IgD-negative memory B cell (primary cell): ENCODE measurements around the gene PDE7B. TPM values are rescaled to one million over a fixed set of nuclear protein-coding genes. Genes with fewer than 3 reads are reported as not detected.

ENCODE experiments used
- H3K27ac Mint-ChIP-seq, 3 donors: one replicate each; pipeline ENCODE4 v1.8.0; 2020 to 2022; ENCODE audit warnings: mild to moderate bottlenecking in 3 of 3, mixed read lengths in 3 of 3, moderate library complexity in 1 of 3
- H3K27me3 Mint-ChIP-seq: one replicate; pipeline ENCODE4 v1.8.0; 2021; ENCODE audit warnings: mixed read lengths
- H3K36me3 Mint-ChIP-seq: one replicate; pipeline ENCODE4 v1.8.0; 2020; ENCODE audit warnings: mild to moderate bottlenecking, mixed read lengths
- H3K4me1 Mint-ChIP-seq, 3 donors: one replicate each; pipeline ENCODE4 v1.8.0; 2020 to 2022; ENCODE audit warnings: mixed read lengths in 3 of 3, mild to moderate bottlenecking in 1 of 3
- H3K4me3 Mint-ChIP-seq, 4 donors: one replicate each; pipeline ENCODE4 v1.8.0; 2020 to 2022; ENCODE audit warnings: mild to moderate bottlenecking in 4 of 4, mixed read lengths in 4 of 4, moderate library complexity in 3 of 4
- H3K9me3 Mint-ChIP-seq, 3 donors: one replicate each; pipeline ENCODE4 v1.8.0; 2020 to 2021; ENCODE audit warnings: mixed read lengths in 3 of 3, mild to moderate bottlenecking in 1 of 3
- polyA plus RNA-seq: library from polyadenylated mRNA; unstranded; fragments of 300-500 nt; fragmentation: Illumina TruSeq; gene quantifications from one replicate; pipeline ENCODE4 v1.2.3, GENCODE V29; 2021

Gene PDE7B
- polyA plus RNA-seq, 1 donor from 2014 or later, result 0.49 TPM

DNA sequence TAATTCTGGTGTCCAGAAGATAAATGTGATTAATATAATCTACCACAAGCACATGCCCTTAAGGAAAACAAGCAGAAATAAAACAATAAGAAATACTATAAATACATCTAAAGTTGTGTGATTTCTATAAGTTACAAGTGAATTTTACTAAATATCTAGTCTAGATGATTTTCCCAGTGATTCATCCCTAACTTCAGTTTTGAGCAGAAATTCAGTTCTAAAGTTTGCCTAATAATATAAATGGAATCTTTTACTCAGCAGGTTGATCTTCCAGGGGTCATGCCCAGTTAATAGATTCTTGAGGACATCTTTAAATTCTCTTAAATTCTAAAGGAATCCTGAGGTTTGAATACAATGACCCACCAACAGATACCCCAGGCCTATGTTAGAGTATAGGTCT is 37.3 kb downstream of the PDE7B start:
- no peaks in the 10 kb centered on the region for H3K9me3 Mint-ChIP-seq
- H3K36me3 Mint-ChIP-seq, result peaks cover 4% of the 10 kb centered on the region
- H3K4me3 Mint-ChIP-seq, result no peak overlapping the region

DNA sequence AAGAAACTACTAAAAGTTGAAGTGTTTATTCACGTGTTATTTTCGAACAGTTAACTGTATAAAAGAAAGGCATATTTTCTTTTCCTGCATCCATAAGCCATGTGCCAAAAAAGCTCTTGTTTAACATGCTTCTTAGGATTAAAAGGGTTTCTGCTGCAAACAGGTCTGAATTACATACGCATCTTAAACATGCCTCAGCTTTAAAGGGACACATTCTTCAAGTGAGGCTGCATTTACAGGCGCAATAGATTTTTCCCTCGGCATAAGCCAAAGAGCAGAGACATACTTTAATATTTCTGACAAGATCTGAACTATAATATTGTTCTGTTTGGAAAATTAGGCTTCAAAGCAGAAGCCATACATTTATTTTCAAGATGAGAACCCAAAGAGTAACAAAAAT is 39.4 kb downstream of the PDE7B start:
- H3K27ac Mint-ChIP-seq, result no peak overlapping the region
- no peaks in the 10 kb centered on the region for H3K27me3 Mint-ChIP-seq
- H3K36me3 Mint-ChIP-seq, result peaks cover 3% of the 10 kb centered on the region
- H3K4me3 Mint-ChIP-seq, result no peak overlapping the region
- no peaks in the 10 kb centered on the region for H3K9me3 Mint-ChIP-seq
- peaks cover 0 to 12% (median 5%) of the 10 kb centered on the region in 3 donors for H3K4me1 Mint-ChIP-seq

More for the DNA sequence above, 37.3 kb downstream of the PDE7B start:
- H3K4me1 Mint-ChIP-seq, result peaks cover 0 to 20% (median 10%) of the 10 kb centered on the region in 3 donors
- H3K27ac Mint-ChIP-seq, result no peak overlapping the region
- H3K27me3 Mint-ChIP-seq, result no peaks in the 10 kb centered on the region

DNA sequence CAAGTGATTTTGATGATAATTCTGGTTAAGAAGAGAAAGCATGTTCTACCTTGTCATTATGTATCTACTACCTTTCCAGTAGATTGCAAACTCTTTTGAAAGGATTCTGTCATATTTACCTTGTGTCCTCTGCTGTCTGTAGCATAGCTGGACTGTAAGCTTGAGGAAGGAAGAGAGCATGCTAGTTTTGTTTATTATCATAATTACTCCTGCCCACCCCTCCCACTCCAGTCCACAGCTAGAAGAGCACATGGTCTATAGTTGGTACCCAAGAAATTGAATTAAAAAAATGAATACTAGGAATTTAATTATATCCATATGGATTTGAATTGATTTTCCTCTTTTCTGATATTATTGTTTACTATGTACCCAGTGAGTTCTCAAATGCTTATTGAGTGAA is 40.2 kb downstream of the PDE7B start:
- Mint-ChIP-seq H3K9me3 (no peaks in the 10 kb centered on the region), H3K36me3 (peaks cover 1% of the 10 kb centered on the region), H3K4me3 (no peak overlapping the region)

DNA sequence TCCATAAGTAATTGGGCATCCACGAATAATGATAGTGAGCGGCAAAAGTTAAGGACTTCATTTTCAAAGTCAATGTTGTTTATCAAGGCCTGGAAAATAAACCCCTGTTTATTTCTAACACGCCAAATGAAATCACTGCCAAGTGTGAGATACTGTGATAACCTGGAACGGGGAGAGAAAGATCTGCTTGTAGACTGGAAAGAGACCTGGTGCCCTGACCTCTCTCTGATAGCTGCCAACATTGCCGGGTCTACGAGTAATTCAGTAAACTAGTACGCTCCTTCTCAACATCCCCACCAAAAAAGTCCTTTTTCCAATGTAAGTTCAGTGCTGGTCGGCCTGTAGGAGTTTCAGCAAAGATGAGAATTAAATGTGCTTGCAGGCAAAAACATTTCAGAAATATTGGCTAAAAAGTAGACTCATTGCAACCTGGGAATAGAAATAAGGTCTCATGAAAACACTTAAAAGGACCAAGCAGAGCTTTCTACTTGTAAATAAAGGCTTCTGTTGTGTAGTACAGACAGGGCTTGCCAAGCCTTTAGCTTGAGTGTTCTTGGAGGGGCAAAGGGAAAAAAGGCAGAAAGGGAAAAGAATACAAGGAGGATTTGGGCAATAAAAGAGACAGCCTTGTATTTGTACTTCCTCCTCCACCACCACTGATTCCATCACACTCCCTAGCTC is 43.9 kb downstream of the PDE7B start:
- Mint-ChIP-seq H3K36me3 (peaks cover 3% of the 10 kb centered on the region), H3K27me3 (no peaks in the 10 kb centered on the region), H3K4me1 (peaks cover 0 to 1% (median 0%) of the 10 kb centered on the region in 3 donors), H3K4me3 (no peak overlapping the region), H3K9me3 (no peaks in the 10 kb centered on the region), H3K27ac (no peak overlapping the region)

More for the DNA sequence above, 40.2 kb downstream of the PDE7B start:
- Mint-ChIP-seq H3K27me3 (no peaks in the 10 kb centered on the region), H3K4me1 (peaks cover 0 to 5% (median 4%) of the 10 kb centered on the region in 3 donors), H3K27ac (no peak overlapping the region)

DNA sequence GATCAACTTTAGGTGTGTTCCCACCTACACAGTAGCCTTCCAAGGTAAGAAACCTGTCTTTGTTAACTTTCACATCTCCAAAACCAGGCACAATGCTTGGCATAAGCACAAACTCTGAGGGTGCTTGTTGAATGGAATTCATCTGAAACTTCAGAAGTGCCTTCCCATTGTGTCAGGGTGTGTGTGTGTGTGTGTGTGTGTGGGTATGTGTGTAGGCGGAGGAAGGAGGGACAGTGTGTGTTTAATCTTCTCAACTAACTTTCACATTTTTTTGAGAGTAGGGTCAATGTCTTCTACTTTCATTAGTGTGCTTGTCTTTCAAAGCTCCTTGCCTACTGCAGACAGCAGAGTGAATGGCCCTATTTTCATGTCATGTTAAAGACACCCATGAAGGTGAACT is 45.6 kb downstream of the PDE7B start:
- Mint-ChIP-seq H3K27me3 (no peaks in the 10 kb centered on the region), H3K4me3 (no peak overlapping the region), H3K9me3 (no peaks in the 10 kb centered on the region), H3K27ac (peak overlapping the region in 1 of 3 donors; percentile 37), H3K36me3 (peaks cover 3% of the 10 kb centered on the region), H3K4me1 (peaks cover 0 to 2% (median 0%) of the 10 kb centered on the region in 3 donors)

DNA sequence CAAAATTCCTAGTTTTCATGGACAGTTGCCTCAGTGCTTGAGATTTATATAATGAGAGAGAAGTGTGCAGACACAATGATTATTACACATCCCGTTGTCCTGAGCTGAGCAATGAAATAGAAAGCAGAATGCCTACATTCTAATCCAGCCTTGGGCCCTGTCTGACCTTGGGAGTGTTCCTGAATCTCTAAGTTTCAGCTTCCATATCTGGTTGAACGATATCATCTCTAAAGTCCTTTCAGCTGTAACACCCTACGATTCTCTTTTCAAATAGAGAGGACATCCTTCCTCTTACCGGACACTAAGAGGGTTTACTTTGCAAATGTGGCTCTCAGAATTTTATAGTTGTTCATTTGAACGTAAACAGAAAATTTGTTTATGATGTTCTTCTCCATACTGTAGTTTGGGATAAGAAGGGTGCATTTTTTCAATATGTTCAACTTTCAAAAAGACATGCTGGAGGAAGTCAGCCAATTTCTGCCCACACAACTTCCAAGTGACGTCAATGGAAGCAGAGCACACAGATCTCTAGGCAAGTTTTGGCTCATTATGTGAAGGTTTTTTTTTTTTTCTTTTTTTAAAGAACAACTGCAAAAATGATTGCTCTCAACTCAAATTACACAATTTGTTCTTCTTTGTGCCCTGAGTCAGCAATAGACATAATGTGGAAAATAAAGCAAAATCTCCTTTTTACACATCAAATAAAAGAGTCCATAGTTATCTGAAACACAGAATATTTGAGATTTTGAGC is 50.4 kb downstream of the PDE7B start:
- Mint-ChIP-seq H3K27me3 (no peaks in the 10 kb centered on the region), H3K4me1 (peaks cover 0 to 2% (median 0%) of the 10 kb centered on the region in 3 donors), H3K9me3 (no peaks in the 10 kb centered on the region), H3K4me3 (no peak overlapping the region), H3K27ac (no peak overlapping the region), H3K36me3 (peaks cover 3% of the 10 kb centered on the region)

DNA sequence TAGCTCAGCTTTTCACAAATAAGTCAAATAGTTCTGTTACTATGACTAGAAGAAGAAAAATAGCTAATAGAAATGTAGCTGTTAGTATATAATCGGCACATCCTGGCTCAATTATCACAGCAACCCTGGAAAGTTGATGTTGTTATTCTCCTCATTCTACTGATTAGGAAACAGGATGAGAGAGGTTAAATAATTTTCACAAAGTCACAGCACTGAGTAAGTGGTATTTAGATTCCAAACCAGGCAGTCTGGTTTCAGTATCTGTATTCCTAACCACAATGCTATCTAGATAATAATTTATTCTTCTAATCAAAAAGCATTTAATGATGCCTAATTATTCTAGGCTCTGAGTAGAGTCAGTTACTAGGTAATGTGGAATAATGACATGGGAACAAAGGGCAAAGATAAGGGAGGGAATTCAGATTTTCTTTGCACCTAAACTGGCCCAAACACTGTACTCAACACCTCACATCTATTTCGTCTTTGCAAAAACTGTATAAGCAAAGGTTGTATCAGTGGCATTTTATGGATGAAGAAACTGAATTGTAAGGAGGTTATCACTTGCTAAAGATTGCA is 51.3 kb downstream of the PDE7B start:
- Mint-ChIP-seq H3K4me3 (no peak overlapping the region), H3K9me3 (no peaks in the 10 kb centered on the region), H3K4me1 (peaks cover 0 to 2% (median 0%) of the 10 kb centered on the region in 3 donors), H3K27me3 (no peaks in the 10 kb centered on the region), H3K27ac (no peak overlapping the region), H3K36me3 (peaks cover 3% of the 10 kb centered on the region)

DNA sequence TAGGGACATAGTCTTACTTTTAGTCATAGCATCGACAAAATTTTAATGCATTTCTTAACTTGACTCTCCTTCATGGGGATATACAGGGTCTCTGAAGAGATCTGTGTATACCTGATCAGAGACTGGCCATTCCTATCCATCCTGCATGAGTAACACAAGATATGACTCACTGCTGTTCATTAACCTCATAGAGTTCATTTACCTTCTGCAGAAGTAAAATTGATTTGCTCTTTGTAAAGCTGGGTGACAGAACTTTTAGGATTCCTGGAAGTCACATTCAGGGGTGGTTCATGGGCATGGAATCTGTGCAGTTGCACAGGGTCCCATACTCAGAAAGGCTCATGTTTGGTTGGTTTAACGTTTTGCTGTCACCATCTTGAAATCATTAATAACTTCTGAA is 53.2 kb downstream of the PDE7B start:
- Mint-ChIP-seq H3K4me1 (peaks cover 0 to 4% (median 1%) of the 10 kb centered on the region in 3 donors), H3K9me3 (no peaks in the 10 kb centered on the region)

DNA sequence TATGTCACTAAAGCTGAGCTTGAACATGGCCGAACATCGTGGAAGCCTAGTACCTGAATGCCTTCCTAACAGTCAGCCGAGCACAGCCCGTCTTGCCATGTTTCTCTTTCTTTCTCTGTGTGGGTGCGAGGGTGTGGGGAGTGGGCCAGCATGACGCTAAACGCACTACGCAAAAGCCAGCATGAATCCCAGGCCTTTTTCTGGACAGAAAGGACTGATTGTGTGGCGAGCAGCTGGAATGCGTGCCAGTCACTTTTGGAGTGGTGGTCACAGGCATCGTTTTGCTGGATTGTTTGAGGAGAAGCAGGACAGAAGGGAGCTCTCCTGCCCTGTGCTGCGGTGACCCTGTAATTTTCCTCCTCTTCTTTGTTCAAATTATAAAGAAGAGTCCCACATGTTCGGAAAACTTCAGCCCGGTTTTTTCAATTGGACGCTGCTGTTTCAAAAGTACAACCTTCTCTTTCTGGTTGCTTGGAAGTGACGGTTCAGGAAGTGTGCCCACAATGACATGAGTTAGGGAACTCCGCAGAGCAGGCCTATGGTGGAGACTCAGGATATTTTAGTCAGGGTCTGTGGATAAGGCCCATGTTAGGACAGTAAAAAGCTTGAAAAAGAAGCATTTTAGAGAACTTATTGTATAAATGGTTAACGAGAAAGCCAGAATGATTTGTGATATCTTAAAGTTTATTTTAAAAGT is 54.3 kb downstream of the PDE7B start:
- Mint-ChIP-seq H3K4me1 (peaks cover 0 to 3% (median 2%) of the 10 kb centered on the region in 3 donors), H3K4me3 (no peak overlapping the region), H3K36me3 (no peaks in the 10 kb centered on the region), H3K27ac (peak overlapping the region in 1 of 3 donors; percentile 23), H3K27me3 (no peaks in the 10 kb centered on the region), H3K9me3 (no peaks in the 10 kb centered on the region)

More for the DNA sequence above, 53.2 kb downstream of the PDE7B start:
- H3K4me3 Mint-ChIP-seq, result no peak overlapping the region
- no peak overlapping the region for H3K27ac Mint-ChIP-seq
- H3K36me3 Mint-ChIP-seq, result no peaks in the 10 kb centered on the region
- H3K27me3 Mint-ChIP-seq, result no peaks in the 10 kb centered on the region

DNA sequence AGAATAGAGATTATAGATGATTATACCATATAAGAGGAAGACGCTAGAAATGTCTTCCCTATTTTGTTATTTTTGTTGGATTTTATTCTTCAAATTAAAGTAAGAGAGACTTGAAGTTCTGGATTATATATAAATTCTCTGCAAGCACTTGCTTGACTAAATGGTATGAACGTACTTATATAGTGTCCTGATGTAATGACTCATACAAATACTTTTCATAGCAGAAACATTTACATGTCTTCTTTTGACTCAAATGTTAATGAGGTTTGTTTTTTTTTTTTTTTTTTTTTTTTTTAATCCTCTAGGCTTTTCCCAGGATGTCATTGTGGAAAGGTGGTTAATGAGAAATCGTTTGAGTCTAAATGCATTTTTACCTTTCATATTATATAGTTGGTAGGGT is 55.0 kb downstream of the PDE7B start:
- Mint-ChIP-seq H3K9me3 (no peaks in the 10 kb centered on the region), H3K36me3 (no peaks in the 10 kb centered on the region), H3K4me1 (peaks cover 0 to 3% (median 2%) of the 10 kb centered on the region in 3 donors), H3K4me3 (no peak overlapping the region), H3K27ac (no peak overlapping the region), H3K27me3 (no peaks in the 10 kb centered on the region)

DNA sequence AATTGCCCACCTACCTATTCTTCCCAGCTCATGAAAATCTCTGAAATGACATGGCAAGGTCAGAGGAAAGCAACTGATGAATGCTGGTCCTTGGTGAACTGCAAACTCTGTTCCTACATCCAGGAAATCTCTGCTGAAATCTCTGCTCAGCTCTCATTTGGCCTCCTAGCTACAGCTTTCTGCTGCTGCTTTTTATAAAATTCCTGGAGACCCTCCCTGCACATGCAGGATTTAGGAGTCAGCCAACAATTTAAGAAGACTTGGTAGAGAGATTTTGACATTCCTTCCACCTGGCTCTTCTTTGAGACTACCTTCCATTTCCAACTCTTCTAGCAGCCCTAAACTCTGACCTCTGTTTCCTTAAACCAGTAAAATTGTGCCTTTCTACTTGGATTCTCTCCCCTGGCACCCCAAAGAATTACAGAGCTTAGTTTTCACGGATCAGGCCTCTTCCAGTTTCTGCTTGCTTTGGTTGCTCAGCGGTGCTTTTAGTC is 55.5 kb downstream of the PDE7B start:
- H3K27me3 Mint-ChIP-seq, result no peaks in the 10 kb centered on the region
- no peaks in the 10 kb centered on the region for H3K9me3 Mint-ChIP-seq
- no peak overlapping the region for H3K4me3 Mint-ChIP-seq
- no peak overlapping the region for H3K27ac Mint-ChIP-seq
- no peaks in the 10 kb centered on the region for H3K36me3 Mint-ChIP-seq
- peaks cover 0 to 3% (median 2%) of the 10 kb centered on the region in 3 donors for H3K4me1 Mint-ChIP-seq

DNA sequence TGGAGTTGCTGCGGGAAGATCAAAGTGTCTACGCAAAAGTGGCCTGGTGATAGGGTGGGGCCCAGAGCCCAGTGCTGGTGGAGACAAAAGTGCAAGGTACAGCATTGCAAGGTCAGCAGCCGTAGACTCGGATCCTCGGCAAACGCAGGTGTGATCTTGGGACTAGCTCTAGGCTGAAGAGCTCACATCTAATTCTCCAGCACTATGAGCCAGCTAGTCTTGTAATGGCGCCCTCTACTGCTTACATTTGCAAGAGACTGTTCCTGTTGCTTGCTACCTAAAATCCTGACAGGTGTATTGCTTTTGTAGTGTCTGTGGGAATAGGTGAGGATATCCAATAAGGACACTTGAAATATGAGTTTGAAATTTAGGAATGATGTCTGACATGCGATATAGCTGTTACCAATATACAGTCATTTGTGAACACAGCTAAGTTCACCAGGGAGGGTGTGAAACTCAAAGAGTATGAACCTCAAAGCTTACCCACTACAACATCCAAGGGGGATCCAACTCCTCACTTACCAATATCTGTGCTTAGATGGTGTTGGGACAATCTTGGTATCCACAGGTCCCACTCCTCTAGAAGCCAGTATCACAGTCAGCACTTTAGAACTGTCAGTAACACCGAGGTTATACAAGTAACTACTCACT is 58.4 kb downstream of the PDE7B start:
- no peak overlapping the region for H3K4me3 Mint-ChIP-seq
- no peaks in the 10 kb centered on the region for H3K27me3 Mint-ChIP-seq
- peaks cover 0 to 3% (median 2%) of the 10 kb centered on the region in 3 donors for H3K4me1 Mint-ChIP-seq
- H3K9me3 Mint-ChIP-seq, result no peaks in the 10 kb centered on the region
- no peak overlapping the region for H3K27ac Mint-ChIP-seq
- no peaks in the 10 kb centered on the region for H3K36me3 Mint-ChIP-seq

DNA sequence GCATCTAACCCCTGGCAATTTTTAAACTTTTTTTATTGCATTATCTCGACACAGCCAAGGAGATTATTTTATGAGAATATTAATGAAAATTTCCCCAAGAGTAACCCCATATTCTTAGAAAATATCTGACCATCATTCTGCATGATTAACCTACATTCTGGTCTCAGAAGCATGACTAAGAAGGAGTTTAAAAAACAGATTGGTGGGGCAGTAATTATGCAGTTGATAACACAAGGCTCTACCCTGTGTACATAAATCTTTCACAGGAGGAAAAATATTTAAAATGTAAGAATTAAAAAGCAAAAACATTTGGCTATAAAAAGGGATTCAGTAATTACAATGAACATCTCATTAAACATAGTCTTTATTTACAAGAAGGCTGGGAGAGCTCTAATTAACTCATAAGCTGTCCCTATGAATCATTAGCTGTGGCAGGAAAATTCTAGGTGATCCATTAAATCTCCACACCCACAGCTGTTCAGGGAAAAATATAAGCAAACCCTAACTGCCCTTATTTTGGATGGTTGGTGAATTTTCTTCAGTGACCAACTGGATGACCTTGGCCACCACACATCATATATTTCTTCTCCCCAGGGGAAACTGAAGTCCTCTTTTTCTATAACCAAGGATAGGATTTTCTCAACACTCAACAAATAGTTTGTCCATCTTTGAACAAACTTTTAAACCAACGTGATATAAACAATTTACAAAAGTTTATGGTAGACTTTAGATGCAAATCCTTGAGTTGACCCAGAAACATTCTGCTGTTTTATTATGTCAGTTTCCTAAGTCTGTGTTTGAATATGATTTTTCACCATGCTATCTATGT is 59.5 kb downstream of the PDE7B start:
- H3K27me3 Mint-ChIP-seq, result no peaks in the 10 kb centered on the region
- H3K4me1 Mint-ChIP-seq, result peaks cover 0 to 3% (median 2%) of the 10 kb centered on the region in 3 donors
- no peaks in the 10 kb centered on the region for H3K9me3 Mint-ChIP-seq
- no peak overlapping the region for H3K4me3 Mint-ChIP-seq
- no peak overlapping the region for H3K27ac Mint-ChIP-seq
- no peaks in the 10 kb centered on the region for H3K36me3 Mint-ChIP-seq

DNA sequence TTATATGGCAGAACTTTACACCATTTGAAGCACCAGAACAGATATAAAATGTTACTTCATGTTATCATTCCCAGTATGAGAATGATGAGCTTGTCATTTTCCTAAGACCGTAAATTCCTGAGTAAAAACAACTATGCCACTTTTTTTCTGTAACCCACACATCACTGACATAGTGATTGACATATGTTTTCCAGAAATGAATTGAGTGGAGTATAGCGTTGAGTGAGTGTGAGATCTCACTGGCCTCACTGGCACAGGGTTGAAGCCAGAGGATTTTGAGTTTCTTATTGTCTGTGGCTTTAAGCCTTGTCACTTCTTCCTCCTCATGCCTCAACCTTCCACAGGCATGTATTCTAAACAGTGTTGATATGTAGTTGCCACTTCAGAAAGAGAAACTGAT is 62.3 kb downstream of the PDE7B start:
- Mint-ChIP-seq H3K27ac (no peak overlapping the region), H3K4me1 (peaks cover 0 to 3% (median 2%) of the 10 kb centered on the region in 3 donors), H3K9me3 (no peaks in the 10 kb centered on the region), H3K36me3 (no peaks in the 10 kb centered on the region), H3K4me3 (no peak overlapping the region), H3K27me3 (no peaks in the 10 kb centered on the region)
